OCI-LY1 (cell line): ENCODE results near the gene LRCH1.

Experiments
- H2AFZ ChIP-seq: fragments of 200-600 bp; sonication (generic), shearing (Covaris generic); 2 replicates; pipeline ENCODE4 v1.6.0; 2014; ENCODE audit warnings: antibody characterized with exemption, mild to moderate bottlenecking, low read length
- H3F3A ChIP-seq: fragments of 200-600 bp; sonication (generic), shearing (Covaris generic); 2 replicates; pipeline ENCODE4 v1.6.0; 2014; ENCODE audit warnings: mild to moderate bottlenecking, antibody characterized with exemption, low read length, moderate library complexity; ENCODE audit not compliant: insufficient read depth
- H3K27ac ChIP-seq: fragments of 200-600 bp; sonication (generic); 2 replicates; pipeline ENCODE4 v1.5.1; 2014; ENCODE audit warnings: low read length, mixed run types, mild to moderate bottlenecking, low read depth; ENCODE audit not compliant: poor library complexity, severe bottlenecking
- H3K27me3 ChIP-seq: fragments of 200-600 bp; sonication (generic); 2 replicates; pipeline ENCODE4 v1.6.0; 2014; ENCODE audit warnings: antibody characterized with exemption, mild to moderate bottlenecking, low read length, moderate library complexity; ENCODE audit not compliant: insufficient read depth
- H3K36me3 ChIP-seq: fragments of 200-600 bp; sonication (generic); 2 replicates; pipeline ENCODE4 v1.6.1; 2014; ENCODE audit warnings: mild to moderate bottlenecking, antibody characterized with exemption, low read length, moderate library complexity, mixed read lengths; ENCODE audit not compliant: insufficient read depth
- H3K4me1 ChIP-seq: fragments of 200-600 bp; sonication (generic); 2 replicates; pipeline ENCODE4 v1.5.1; 2014; ENCODE audit warnings: mild to moderate bottlenecking, low read length, moderate library complexity; ENCODE audit not compliant: insufficient read depth, severe bottlenecking
- H3K4me2 ChIP-seq: fragments of 200-600 bp; sonication (generic), shearing (Covaris generic); 2 replicates; pipeline ENCODE4 v1.6.1; 2014; ENCODE audit warnings: low read length
- H3K4me3 ChIP-seq: fragments of 200-600 bp; sonication (generic); 2 replicates; pipeline ENCODE4 v1.5.1; 2014; ENCODE audit warnings: low read length, low read depth, mild to moderate bottlenecking, mixed read lengths; ENCODE audit not compliant: poor library complexity, severe bottlenecking
- H3K79me2 ChIP-seq: fragments of 200-600 bp; shearing (Covaris generic); 2 replicates; pipeline ENCODE4 v1.6.1; 2016; ENCODE audit warnings: mixed run types, low read length, mixed read lengths; ENCODE audit not compliant: insufficient read depth
- H3K9ac ChIP-seq: fragments of 200-600 bp; sonication (generic), shearing (Covaris generic); 2 replicates; pipeline ENCODE4 v1.6.1; 2014; ENCODE audit warnings: mild to moderate bottlenecking, low read length, mixed read lengths
- H3K9me2 ChIP-seq: fragments of 200-600 bp; sonication (generic), shearing (Covaris generic); 2 replicates; pipeline ENCODE4 v1.6.1; 2014; ENCODE audit warnings: low read depth, mild to moderate bottlenecking, low read length, mixed read lengths
- H3K9me3 ChIP-seq: fragments of 200-600 bp; shearing (Covaris generic); 2 replicates; pipeline ENCODE4 v1.6.1; 2014; ENCODE audit warnings: low read length, mixed read lengths
- H4K20me1 ChIP-seq: fragments of 200-600 bp; sonication (generic), shearing (Covaris generic); 2 replicates; pipeline ENCODE4 v1.6.0; 2016; ENCODE audit warnings: mild to moderate bottlenecking, low read length; ENCODE audit not compliant: insufficient read depth
- CTCF ChIP-seq: fragments of 200-600 bp; sonication (generic), shearing (Covaris generic); IDR thresholded peaks from 2 replicates; pipeline ENCODE4 v1.5.1; 2017; ENCODE audit warnings: mild to moderate bottlenecking, antibody characterized with exemption, low read length, moderate library complexity, mixed read lengths
- EZH2 ChIP-seq: fragments of 200-600 bp; sonication (generic), shearing (Covaris generic); IDR thresholded peaks from 2 replicates; pipeline ENCODE4 v1.8.0; 2017; ENCODE audit warnings: borderline replicate concordance, mixed run types, mild to moderate bottlenecking, antibody characterized with exemption, low read length, moderate library complexity, mixed read lengths

Gene LRCH1

GRCh38 chr13:46745062-46745461 is 192.1 kb downstream of the LRCH1 start:
- no peak overlapping the region for H3K4me2 ChIP-seq
- no peaks in the 10 kb centered on the region for H4K20me1 ChIP-seq
- H3K27ac ChIP-seq = no peak overlapping the region
- H3K9me3 ChIP-seq = no peaks in the 10 kb centered on the region
- TF ChIP-seq EZH2 (no peak), CTCF (no peak)
- no peaks in the 10 kb centered on the region for H3K79me2 ChIP-seq
- no peaks in the 10 kb centered on the region for H3K9me2 ChIP-seq
- no peak overlapping the region for H3K9ac ChIP-seq
- H2AFZ ChIP-seq = no peak overlapping the region
- H3K27me3 ChIP-seq = no peaks in the 10 kb centered on the region
- H3K4me3 ChIP-seq = no peak overlapping the region
- no peaks in the 10 kb centered on the region for H3K4me1 ChIP-seq
- peaks cover 22% of the 10 kb centered on the region; the same call in 1 of the 2 replicates for H3K36me3 ChIP-seq
- H3F3A ChIP-seq = no peaks in the 10 kb centered on the region

- H3K27ac ChIP-seq = no peak overlapping the region
- H3K4me1 ChIP-seq = no peaks in the 10 kb centered on the region
- no peaks in the 10 kb centered on the region for H3K9me2 ChIP-seq
- H2AFZ ChIP-seq = no peak overlapping the region
- H3K4me2 ChIP-seq = no peak overlapping the region
- no peak for TF ChIP-seq EZH2
- TF ChIP-seq CTCF = no peak
- H3K27me3 ChIP-seq = no peaks in the 10 kb centered on the region
- H3K9ac ChIP-seq = no peak overlapping the region
- no peak overlapping the region for H3K4me3 ChIP-seq
- H3K36me3 ChIP-seq = peaks cover 22% of the 10 kb centered on the region; the same call in 1 of the 2 replicates
- no peaks in the 10 kb centered on the region for H3K9me3 ChIP-seq
- H4K20me1 ChIP-seq = no peaks in the 10 kb centered on the region
- H3F3A ChIP-seq = no peaks in the 10 kb centered on the region
- no peaks in the 10 kb centered on the region for H3K79me2 ChIP-seq
Observed at GRCh38 chr13:46745706-46746105, 192.7 kb downstream of the LRCH1 start.

- H3K4me1 ChIP-seq = peaks cover 9% of the 10 kb centered on the region
Observed at GRCh38 chr13:46747031-46747820, 194.3 kb downstream of the LRCH1 start.

More at GRCh38 chr13:46747031-46747820, 194.3 kb downstream of the LRCH1 start:
- Histone ChIP-seq H3K4me3 (no peak overlapping the region), H3K27me3 (no peaks in the 10 kb centered on the region), H4K20me1 (no peaks in the 10 kb centered on the region), H3K36me3 (peaks cover 17% of the 10 kb centered on the region; the same call in 1 of the 2 replicates), H3K27ac (no peak overlapping the region), H3K4me2 (no peak overlapping the region), H3F3A (no peaks in the 10 kb centered on the region), H3K9me2 (no peaks in the 10 kb centered on the region), H3K9me3 (no peaks in the 10 kb centered on the region), H3K79me2 (no peaks in the 10 kb centered on the region), H2AFZ (no peak overlapping the region), H3K9ac (no peak overlapping the region)
- no peak for TF ChIP-seq EZH2
- TF ChIP-seq CTCF = no peak
